ENCODE data around the gene ZNF580. TPM values are rescaled to one million over a fixed set of nuclear protein-coding genes. Genes with fewer than 3 reads are reported as not detected.
A peak's percentile ranks its signal among the peaks of the same experiment; 100 is the strongest.

Gene ZNF580
- total RNA-seq, 6 donors from 2014 or later = 28.1 to 84.1 (median 38.0) TPM

DNA sequence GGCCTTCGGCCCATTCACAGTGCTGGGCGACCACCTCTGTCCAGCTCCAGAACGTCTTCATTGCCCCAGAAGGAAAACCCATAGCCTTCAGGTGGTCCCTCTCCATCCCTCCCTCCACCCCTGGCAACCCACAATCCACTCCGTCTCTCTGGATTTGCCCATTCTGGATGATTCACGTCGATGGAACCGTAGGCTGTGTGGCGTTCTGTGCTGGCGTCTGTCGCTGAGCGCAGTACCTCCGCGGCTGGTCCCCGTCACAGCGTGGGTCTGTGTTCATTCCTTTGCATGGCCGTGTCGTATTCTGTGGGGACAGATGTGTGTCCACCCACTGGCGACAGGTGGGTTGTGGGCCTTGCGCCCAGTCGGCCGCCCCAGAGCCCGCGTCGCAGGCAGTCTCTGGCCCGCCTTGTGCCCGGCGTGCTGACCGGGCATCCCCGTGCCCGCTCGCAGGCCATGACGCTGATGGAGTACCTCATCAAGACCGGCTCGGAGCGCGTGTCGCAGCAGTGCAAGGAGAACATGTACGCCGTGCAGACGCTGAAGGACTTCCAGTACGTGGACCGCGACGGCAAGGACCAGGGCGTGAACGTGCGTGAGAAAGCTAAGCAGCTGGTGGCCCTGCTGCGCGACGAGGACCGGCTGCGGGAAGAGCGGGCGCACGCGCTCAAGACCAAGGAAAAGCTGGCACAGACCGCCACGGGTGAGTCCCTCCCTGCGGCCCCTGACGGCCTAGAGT is 44.3 kb downstream of the ZNF580 start:
- Histone ChIP-seq H3K36me3 (peaks cover 25 to 95% (median 59%) of the 10 kb centered on the region in 4 donors), H3K9me3 (no peaks in the 10 kb centered on the region), H3K4me1 (peaks cover 11 to 45% (median 15%) of the 10 kb centered on the region in 4 donors), H3K27me3 (no peaks in the 10 kb centered on the region), H3K4me3 (no peak overlapping the region), H3K27ac (no peak overlapping the region)
- DNase-seq (peak in 1 of 2 donors; percentile 83), ATAC-seq (ENCODE audit: low FRiP score in 2 of 2) (no peak)
- WGBS, 2 donors = 95 to 98% methylated on average over 58 to 60 of the region's 60 CpGs
- TF ChIP-seq EP300 (IDR thresholded peaks at IDR 0.05) = no peak
- no peak for TF ChIP-seq POLR2AphosphoS5 (IDR thresholded peaks at IDR 0.05)
- TF ChIP-seq POLR2A (IDR thresholded peaks at IDR 0.05) = no peak
- TF ChIP-seq, protein P1, sequence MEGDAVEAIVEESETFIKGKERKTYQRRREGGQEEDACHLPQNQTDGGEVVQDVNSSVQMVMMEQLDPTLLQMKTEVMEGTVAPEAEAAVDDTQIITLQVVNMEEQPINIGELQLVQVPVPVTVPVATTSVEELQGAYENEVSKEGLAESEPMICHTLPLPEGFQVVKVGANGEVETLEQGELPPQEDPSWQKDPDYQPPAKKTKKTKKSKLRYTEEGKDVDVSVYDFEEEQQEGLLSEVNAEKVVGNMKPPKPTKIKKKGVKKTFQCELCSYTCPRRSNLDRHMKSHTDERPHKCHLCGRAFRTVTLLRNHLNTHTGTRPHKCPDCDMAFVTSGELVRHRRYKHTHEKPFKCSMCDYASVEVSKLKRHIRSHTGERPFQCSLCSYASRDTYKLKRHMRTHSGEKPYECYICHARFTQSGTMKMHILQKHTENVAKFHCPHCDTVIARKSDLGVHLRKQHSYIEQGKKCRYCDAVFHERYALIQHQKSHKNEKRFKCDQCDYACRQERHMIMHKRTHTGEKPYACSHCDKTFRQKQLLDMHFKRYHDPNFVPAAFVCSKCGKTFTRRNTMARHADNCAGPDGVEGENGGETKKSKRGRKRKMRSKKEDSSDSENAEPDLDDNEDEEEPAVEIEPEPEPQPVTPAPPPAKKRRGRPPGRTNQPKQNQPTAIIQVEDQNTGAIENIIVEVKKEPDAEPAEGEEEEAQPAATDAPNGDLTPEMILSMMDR (IDR thresholded peaks at IDR 0.05) = no peak

DNA sequence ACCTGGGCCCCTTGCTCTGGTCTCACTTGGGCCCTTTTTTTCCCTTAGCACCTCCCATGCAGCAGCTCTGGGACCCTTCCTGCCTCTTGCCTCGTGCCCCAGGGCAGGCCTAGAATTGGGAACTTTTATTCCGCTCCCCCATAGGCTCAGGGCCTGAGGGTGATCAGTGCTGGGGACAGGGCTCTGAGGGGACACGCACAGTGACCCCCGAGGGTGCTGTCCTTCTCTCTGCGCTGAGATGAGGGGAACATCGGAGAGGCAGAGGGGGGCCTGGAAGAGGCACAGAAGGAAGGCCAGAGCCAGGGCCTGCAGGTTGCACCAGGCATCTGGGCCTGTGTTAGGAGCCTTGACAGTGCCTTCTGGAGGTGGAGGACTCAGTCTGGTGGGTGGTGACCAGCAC is 45.0 kb downstream of the ZNF580 start:
- Histone ChIP-seq H3K4me3 (no peak overlapping the region), H3K4me1 (peaks cover 11 to 39% (median 15%) of the 10 kb centered on the region in 4 donors), H3K36me3 (peaks cover 32 to 95% (median 59%) of the 10 kb centered on the region in 4 donors), H3K27me3 (no peaks in the 10 kb centered on the region), H3K9me3 (no peaks in the 10 kb centered on the region), H3K27ac (no peak overlapping the region)
- TF ChIP-seq POLR2AphosphoS5 (IDR thresholded peaks at IDR 0.05) = no peak
- no peak for TF ChIP-seq EP300 (IDR thresholded peaks at IDR 0.05)
- TF ChIP-seq, protein P1 (IDR thresholded peaks at IDR 0.05) = no peak
- no peak for TF ChIP-seq POLR2A (IDR thresholded peaks at IDR 0.05)
- DNase-seq (no peak), ATAC-seq (ENCODE audit: low FRiP score in 2 of 2) (no peak)
- 94 to 100% methylated on average over 6 of the region's 6 CpGs for WGBS, 2 donors

DNA sequence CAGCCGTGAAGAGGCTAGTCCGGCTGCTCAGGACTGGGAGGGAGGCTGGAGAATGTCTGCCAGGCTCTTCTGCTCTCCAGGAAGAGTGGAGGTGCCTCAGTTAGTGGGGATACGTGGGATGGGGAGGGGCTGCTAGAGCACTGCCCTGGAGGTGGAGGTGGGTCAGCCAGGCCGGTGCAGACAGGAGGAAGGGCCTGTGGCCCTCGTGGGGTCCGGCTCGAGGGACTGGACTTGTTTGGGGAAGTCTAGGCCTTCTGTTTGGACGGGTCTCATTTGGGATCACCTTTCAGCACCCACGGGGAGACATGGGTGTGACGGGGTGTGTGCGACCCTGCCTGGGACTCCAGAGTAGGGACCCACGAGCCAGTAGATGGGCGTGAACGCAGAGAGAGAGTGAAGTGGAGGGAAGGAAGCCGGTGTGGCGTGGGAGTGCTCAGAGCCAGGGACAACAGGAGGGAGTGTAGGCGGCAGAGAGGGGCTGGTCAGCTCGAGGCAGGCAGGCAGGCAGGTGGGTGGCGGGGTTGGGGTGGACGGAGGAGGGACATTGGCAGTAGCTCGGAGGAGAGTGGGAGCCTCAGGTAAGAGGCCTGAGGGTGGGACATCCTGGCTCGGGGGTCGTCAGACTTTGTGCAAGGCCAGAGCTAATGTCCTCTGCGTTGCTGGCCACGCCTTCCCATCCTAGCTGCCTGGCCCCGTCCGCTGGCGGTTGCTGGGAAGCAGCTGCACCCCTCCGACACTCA is 45.7 kb downstream of the ZNF580 start:
- Histone ChIP-seq H3K27me3 (no peaks in the 10 kb centered on the region), H3K36me3 (peaks cover 32 to 95% (median 59%) of the 10 kb centered on the region in 4 donors), H3K27ac (no peak overlapping the region), H3K4me3 (no peak overlapping the region), H3K4me1 (peaks cover 11 to 32% (median 15%) of the 10 kb centered on the region in 4 donors), H3K9me3 (no peaks in the 10 kb centered on the region)
- DNase-seq (no peak), ATAC-seq (ENCODE audit: low FRiP score in 2 of 2) (no peak)
- 90 to 91% methylated on average over 27 to 29 of the region's 29 CpGs for WGBS, 2 donors
- no peak for TF ChIP-seq POLR2A (IDR thresholded peaks at IDR 0.05)
- no peak for TF ChIP-seq POLR2AphosphoS5 (IDR thresholded peaks at IDR 0.05)
- TF ChIP-seq, protein P1 (IDR thresholded peaks at IDR 0.05) = no peak
- TF ChIP-seq EP300 (IDR thresholded peaks at IDR 0.05) = no peak

DNA sequence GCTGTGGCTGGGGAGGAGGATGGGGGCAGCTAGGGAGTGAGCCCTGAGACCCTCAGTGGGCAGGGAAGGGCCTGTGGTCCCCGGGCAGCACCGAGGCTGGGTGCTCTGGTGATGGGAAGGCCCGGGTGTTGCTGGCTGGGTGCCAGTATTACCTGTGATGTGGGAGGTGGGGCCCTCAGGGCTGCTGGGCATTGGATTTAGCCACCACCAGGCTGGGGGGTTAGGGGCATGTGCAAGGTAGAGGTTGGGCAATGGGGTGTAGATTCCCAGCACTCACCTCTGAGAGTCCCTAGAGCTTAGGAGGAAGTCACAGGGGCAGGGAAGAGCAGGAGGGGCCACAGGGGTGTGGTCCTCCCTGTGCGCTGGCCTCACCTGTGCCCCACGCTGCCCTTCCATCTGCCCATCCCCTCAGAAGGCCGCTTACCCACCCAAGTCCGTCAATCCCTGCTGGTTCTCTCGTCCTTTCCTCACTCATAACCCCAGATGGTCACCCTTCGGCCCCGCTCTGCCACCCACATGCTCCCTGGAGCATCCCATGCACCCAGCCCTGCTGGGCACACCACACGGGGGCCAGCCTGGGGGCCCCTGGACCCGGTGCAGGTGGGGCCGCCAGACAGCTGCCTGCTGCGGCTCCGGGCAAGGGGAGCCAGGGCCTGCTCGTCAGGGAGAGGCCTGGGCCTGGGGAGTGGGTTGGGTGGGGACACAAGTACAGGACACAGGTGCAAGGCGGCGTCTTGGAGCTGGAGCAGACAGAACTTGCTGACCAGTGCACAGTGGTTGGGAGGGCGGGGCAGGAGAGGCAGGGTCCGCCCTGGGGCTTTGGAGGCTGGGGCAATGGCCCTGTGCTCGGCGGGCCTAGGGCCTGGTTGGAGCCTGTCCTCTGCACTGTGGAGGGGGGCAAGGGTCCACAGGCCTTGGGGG is 46.7 kb downstream of the ZNF580 start:
- H3K4me1 ChIP-seq = peaks cover 11 to 27% (median 15%) of the 10 kb centered on the region in 4 donors
- H3K27ac ChIP-seq = no peak overlapping the region
- H3K36me3 ChIP-seq = peaks cover 37 to 95% (median 69%) of the 10 kb centered on the region in 4 donors
- no peaks in the 10 kb centered on the region for H3K9me3 ChIP-seq
- DNase-seq (peak in 1 of 2 donors; percentile 56), ATAC-seq (ENCODE audit: low FRiP score in 2 of 2) (no peak)
- no peaks in the 10 kb centered on the region for H3K27me3 ChIP-seq
- TF ChIP-seq POLR2AphosphoS5 (IDR thresholded peaks at IDR 0.05) = no peak
- no peak for TF ChIP-seq EP300 (IDR thresholded peaks at IDR 0.05)
- TF ChIP-seq POLR2A (IDR thresholded peaks at IDR 0.05) = no peak
- TF ChIP-seq, protein P1 (IDR thresholded peaks at IDR 0.05) = no peak
- no peak overlapping the region for H3K4me3 ChIP-seq
- 93 to 94% methylated on average over 19 to 22 of the region's 22 CpGs for WGBS, 2 donors

Measured in upper lobe of left lung (tissue), 6 donors.